Colonic mucosa (tissue), 4 donors: ENCODE data around the gene FAM98B. TPM values are rescaled to one million over a fixed set of nuclear protein-coding genes. Genes with fewer than 3 reads are reported as not detected.
A peak's percentile ranks its signal among the peaks of the same experiment; 100 is the strongest.

ENCODE experiments used
- DNase-seq: peaks from one replicate; pipeline ENCODE4 v3.0.0-alpha.2; 2020
- H3K27ac ChIP-seq: fragments of 200-600 bp; one replicate; pipeline ENCODE4 v1.8.0; 2021
- H3K27me3 ChIP-seq: fragments of 200-600 bp; one replicate; pipeline ENCODE4 v1.8.0; 2021
- H3K36me3 ChIP-seq: fragments of 200-600 bp; one replicate; pipeline ENCODE4 v1.8.0; 2021
- H3K4me1 ChIP-seq: fragments of 200-600 bp; one replicate; pipeline ENCODE4 v1.8.0; 2021; ENCODE audit warnings: mild to moderate bottlenecking
- H3K4me3 ChIP-seq: fragments of 200-600 bp; one replicate; pipeline ENCODE4 v1.8.0; 2021
- H3K9ac ChIP-seq, 2 donors: one replicate each; pipeline ENCODE4 v1.7.0; 2013; ENCODE audit warnings: control low read depth in 2 of 2, low read depth in 2 of 2, low read length in 2 of 2
- H3K9me3 ChIP-seq: fragments of 200-600 bp; one replicate; pipeline ENCODE4 v1.8.0; 2021
- CTCF ChIP-seq: fragments of 200-600 bp; IDR thresholded peaks from one replicate; pipeline ENCODE4 v1.8.0; 2022; ENCODE audit warnings: antibody characterized with exemption, mild to moderate bottlenecking
- intact Hi-C: fragments of 100-400 bp; cut with DNase I; formaldehyde crosslinking; loops from one replicate; pipeline ENCODE4 v1.14.1; 2022
- total RNA-seq, 2 donors: library from RNA; stranded (reverse); fragmentation: NEBNext Ultra II Directional in 1 of 2; extraction: Animal tissue kit (Norgen Biotek cat#: 25700) in 1 of 2; gene quantifications; one replicate each; pipeline ENCODE4 v1.2.1, GENCODE V29; 2021
- donor health status: healthy.
- donor health status: DM: no; HTN: no; CAD: no.
- donor health status: DM: no; HTN: no; CAD: no.

The FAM98B gene
- total RNA-seq, 2 donors from 2014 or later: 20.0 to 20.9 TPM

- TF ChIP-seq CTCF: no peak
- no peaks in the 10 kb centered on the region for H3K36me3 ChIP-seq
- no peaks in the 10 kb centered on the region for H3K9me3 ChIP-seq
- H3K4me1 ChIP-seq: no peaks in the 10 kb centered on the region
- intact Hi-C loops: loop anchor here (5.0 kb wide), 1 partner anchor 246 kb away; no protein-coding TSS in a partner anchor
- H3K9ac ChIP-seq: no peak overlapping the region
- no peak overlapping the region for H3K4me3 ChIP-seq
- H3K27ac ChIP-seq: no peak overlapping the region
- H3K27me3 ChIP-seq: no peaks in the 10 kb centered on the region
- DNase-seq: no peak
Observed at GRCh38 chr15:38441130-38441519, 12.8 kb upstream of the FAM98B start.

- no peak for DNase-seq
- Histone ChIP-seq H3K36me3 (no peaks in the 10 kb centered on the region), H3K9ac (peak overlapping the region; percentile 82 to 86), H3K27ac (peak overlapping the region; percentile 86), H3K9me3 (no peaks in the 10 kb centered on the region), H3K27me3 (no peaks in the 10 kb centered on the region), H3K4me1 (peaks cover 7% of the 10 kb centered on the region), H3K4me3 (peak overlapping the region; percentile 78)
- intact Hi-C loops: no loop called here
- no peak for TF ChIP-seq CTCF
Observed at GRCh38 chr15:38454696-38455090, 766 bp downstream of the FAM98B start.

- no peaks in the 10 kb centered on the region for H3K9me3 ChIP-seq
- H3K4me1 ChIP-seq: peaks cover 7% of the 10 kb centered on the region
- H3K27ac ChIP-seq: peak overlapping the region; percentile 86
- peak overlapping the region; percentile 78 for H3K4me3 ChIP-seq
- no peaks in the 10 kb centered on the region for H3K27me3 ChIP-seq
- DNase-seq: no peak
- H3K9ac ChIP-seq: peak overlapping the region; percentile 82 to 86
- TF ChIP-seq CTCF: no peak
- no peaks in the 10 kb centered on the region for H3K36me3 ChIP-seq
- intact Hi-C loops: no loop called here
Observed at GRCh38 chr15:38455092-38455491, 1.2 kb downstream of the FAM98B start.

GRCh38 chr15:38458646-38459045 is 4.7 kb downstream of the FAM98B start:
- Histone ChIP-seq H3K4me1 (peaks cover 7% of the 10 kb centered on the region), H3K27me3 (no peaks in the 10 kb centered on the region), H3K9me3 (no peaks in the 10 kb centered on the region), H3K36me3 (no peaks in the 10 kb centered on the region), H3K4me3 (no peak overlapping the region), H3K27ac (no peak overlapping the region), H3K9ac (no peak overlapping the region)
- TF ChIP-seq CTCF: no peak
- intact Hi-C loops: no loop called here
- no peak for DNase-seq

GRCh38 chr15:38459480-38459879 is 5.6 kb downstream of the FAM98B start:
- Histone ChIP-seq H3K36me3 (no peaks in the 10 kb centered on the region), H3K4me3 (no peak overlapping the region), H3K27ac (no peak overlapping the region), H3K4me1 (peaks cover 7% of the 10 kb centered on the region), H3K27me3 (no peaks in the 10 kb centered on the region), H3K9ac (no peak overlapping the region), H3K9me3 (no peaks in the 10 kb centered on the region)
- DNase-seq: no peak
- intact Hi-C loops: no loop called here
- no peak for TF ChIP-seq CTCF

GRCh38 chr15:38460543-38460942 is 6.6 kb downstream of the FAM98B start:
- Histone ChIP-seq H3K27me3 (no peaks in the 10 kb centered on the region), H3K4me3 (no peak overlapping the region), H3K4me1 (peaks cover under 1% of the 10 kb centered on the region), H3K27ac (no peak overlapping the region), H3K9ac (no peak overlapping the region), H3K9me3 (no peaks in the 10 kb centered on the region), H3K36me3 (no peaks in the 10 kb centered on the region)
- DNase-seq: no peak
- intact Hi-C loops: no loop called here
- no peak for TF ChIP-seq CTCF
